CD4-positive, alpha-beta T cell treated with Interleukin-1 beta for 1 hour (primary cell): ENCODE measurements around the gene DNAJC16.
"Not testable (repeated sequence)": the region's sequence is repeated elsewhere in the genome, so short reads cannot be mapped to it uniquely, and the experiment has no call there.

Experiments used
- DNase-seq, 2 donors: peaks; one replicate each; pipeline ENCODE4 v3.0.0-alpha.2; 2020 to 2022

Gene DNAJC16

GRCh38 chr1:15584489-15585363 is 58.1 kb downstream of the DNAJC16 start, which contains the start of gene AGMAT:
Gene AGMAT, minus strand, starts transcription at chr1:15585051. Its CDS starts 84 bp downstream, at chr1:15584967.
- DNase-seq: peak; percentile 53 to 54

- DNase-seq: no peak
Measured at GRCh38 chr1:15592285-15592684, 65.6 kb downstream of the DNAJC16 start.

- no peak for DNase-seq
Measured at GRCh38 chr1:15595809-15596617, 69.4 kb downstream of the DNAJC16 start.

GRCh38 chr1:15598436-15598835 is 71.8 kb downstream of the DNAJC16 start:
- no peak for DNase-seq

GRCh38 chr1:15603050-15603965 is 76.7 kb downstream of the DNAJC16 start:
- peak; percentile 92 to 94 for DNase-seq

- not testable (repeated sequence) for DNase-seq
Measured at GRCh38 chr1:15603966-15604282, 77.3 kb downstream of the DNAJC16 start.

- not testable (repeated sequence) for DNase-seq
Measured at GRCh38 chr1:15604400-15604799, 77.8 kb downstream of the DNAJC16 start.

- DNase-seq: no peak
Measured at GRCh38 chr1:15605398-15606383, 79.0 kb downstream of the DNAJC16 start.

GRCh38 chr1:15609631-15610030 is 83.0 kb downstream of the DNAJC16 start:
- DNase-seq: no peak

- DNase-seq: no peak
Measured at GRCh38 chr1:15610167-15610566, 83.5 kb downstream of the DNAJC16 start.

GRCh38 chr1:15616373-15617172 is 89.9 kb downstream of the DNAJC16 start:
- DNase-seq: no peak

GRCh38 chr1:15617173-15618076 is 90.8 kb downstream of the DNAJC16 start, which contains the start of gene DDI2:
Gene DDI2, plus strand, starts transcription at chr1:15617458. Its CDS starts 213 bp downstream, at chr1:15617671.
- peak; percentile 94 for DNase-seq

- peak in 1 of 2 donors; percentile 29 for DNase-seq
Measured at GRCh38 chr1:15618077-15618654, 91.5 kb downstream of the DNAJC16 start.

GRCh38 chr1:15618655-15619525 is 92.2 kb downstream of the DNAJC16 start:
- DNase-seq: peak in 1 of 2 donors; percentile 4

- peak; percentile 14 to 45 for DNase-seq
Measured at GRCh38 chr1:15620155-15620545, 93.5 kb downstream of the DNAJC16 start.

- no peak for DNase-seq
Measured at GRCh38 chr1:15620902-15621682, 94.4 kb downstream of the DNAJC16 start.

GRCh38 chr1:15621975-15622374 is 95.3 kb downstream of the DNAJC16 start:
- DNase-seq: no peak
